C4-2B (cell line): Measurements from ENCODE around the gene CEP72.

ENCODE experiments used
- ZFX ChIP-seq: fragments of 450-650 bp; IDR thresholded peaks from 2 replicates; pipeline ENCODE4 v1.6.1; 2017
- TF ChIP-seq, protein P1 (sequence below): fragments of 450-650 bp; conservative IDR thresholded peaks from 2 replicates; pipeline ENCODE4 v1.5.1; 2017; ENCODE audit warnings: mild to moderate bottlenecking

- TF ChIP-seq, protein P1, sequence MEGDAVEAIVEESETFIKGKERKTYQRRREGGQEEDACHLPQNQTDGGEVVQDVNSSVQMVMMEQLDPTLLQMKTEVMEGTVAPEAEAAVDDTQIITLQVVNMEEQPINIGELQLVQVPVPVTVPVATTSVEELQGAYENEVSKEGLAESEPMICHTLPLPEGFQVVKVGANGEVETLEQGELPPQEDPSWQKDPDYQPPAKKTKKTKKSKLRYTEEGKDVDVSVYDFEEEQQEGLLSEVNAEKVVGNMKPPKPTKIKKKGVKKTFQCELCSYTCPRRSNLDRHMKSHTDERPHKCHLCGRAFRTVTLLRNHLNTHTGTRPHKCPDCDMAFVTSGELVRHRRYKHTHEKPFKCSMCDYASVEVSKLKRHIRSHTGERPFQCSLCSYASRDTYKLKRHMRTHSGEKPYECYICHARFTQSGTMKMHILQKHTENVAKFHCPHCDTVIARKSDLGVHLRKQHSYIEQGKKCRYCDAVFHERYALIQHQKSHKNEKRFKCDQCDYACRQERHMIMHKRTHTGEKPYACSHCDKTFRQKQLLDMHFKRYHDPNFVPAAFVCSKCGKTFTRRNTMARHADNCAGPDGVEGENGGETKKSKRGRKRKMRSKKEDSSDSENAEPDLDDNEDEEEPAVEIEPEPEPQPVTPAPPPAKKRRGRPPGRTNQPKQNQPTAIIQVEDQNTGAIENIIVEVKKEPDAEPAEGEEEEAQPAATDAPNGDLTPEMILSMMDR = no peak
- no peak for TF ChIP-seq ZFX
These were observed 13.6 kb upstream of the CEP72 start for GRCh38 chr5:598564-598890.
